ENCODE results near the gene KCNAB3. TPM values are rescaled to one million over a fixed set of nuclear protein-coding genes. Genes with fewer than 3 reads are reported as not detected.
"Not testable (repeated sequence)": the region's sequence is repeated elsewhere in the genome, so short reads cannot be mapped to it uniquely, and the experiment has no call there.

KCNAB3 gene
- total RNA-seq, result 1.2 TPM

DNA sequence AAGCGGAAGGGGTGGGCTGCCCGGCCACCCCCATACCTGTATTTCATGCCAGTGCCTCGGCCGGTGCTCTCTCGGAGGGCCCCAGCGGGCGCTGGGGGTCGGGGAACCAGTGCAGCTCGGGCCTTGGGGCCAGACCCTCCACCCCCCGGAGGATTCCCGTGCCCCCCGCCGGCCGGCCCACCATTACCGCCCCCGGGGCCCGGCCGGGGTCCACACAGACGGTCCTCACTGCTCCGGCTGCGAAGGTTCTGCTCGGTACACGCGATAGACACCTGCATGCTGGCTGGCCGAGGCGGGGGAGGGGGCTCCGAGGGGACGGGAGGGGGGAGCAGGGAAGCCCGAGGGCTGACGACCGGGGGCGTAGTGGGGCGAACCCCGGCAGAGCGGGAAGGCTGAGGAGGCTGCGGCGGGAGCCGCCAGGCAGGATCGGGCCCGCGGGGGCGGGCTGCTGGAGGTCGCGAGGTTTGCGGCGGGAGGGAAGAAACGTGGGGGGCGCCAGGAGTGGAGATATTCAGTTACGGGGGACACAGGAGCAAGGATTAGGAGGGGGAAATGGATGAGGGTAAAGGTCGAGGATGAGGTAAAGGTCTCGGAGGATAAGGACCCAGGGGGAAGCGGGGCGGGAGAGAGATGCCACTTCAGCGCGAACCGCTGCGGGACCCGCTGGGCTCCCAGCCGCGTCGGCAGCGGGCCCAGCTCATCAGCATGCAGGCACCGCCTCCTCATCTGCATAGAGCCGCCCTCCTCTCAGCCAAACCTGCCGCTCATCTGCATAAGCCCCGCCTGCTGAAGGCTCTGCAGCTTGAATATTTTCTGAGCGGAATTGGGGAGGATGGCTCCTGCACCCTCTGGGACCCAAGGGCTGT is at the start of gene KCNAB3:
KCNAB3 (minus strand) TSS at position 699 of the 866 bp plus-strand sequence; CDS start at position 278, 421 bp downstream.
- no peak within 1 kb of the TSS for H3K4me3 ChIP-seq (ENCODE audit: low read length)
- H3K4me1 ChIP-seq (ENCODE audit: insufficient read depth, low read length), result peaks cover 29% of the 10 kb centered on the region
- H3K9me3 ChIP-seq (ENCODE audit: low read depth, low read length), result no peaks in the 10 kb centered on the region
- no peaks in the 10 kb centered on the region for H3K27me3 ChIP-seq (ENCODE audit: insufficient read depth, low read length)

DNA sequence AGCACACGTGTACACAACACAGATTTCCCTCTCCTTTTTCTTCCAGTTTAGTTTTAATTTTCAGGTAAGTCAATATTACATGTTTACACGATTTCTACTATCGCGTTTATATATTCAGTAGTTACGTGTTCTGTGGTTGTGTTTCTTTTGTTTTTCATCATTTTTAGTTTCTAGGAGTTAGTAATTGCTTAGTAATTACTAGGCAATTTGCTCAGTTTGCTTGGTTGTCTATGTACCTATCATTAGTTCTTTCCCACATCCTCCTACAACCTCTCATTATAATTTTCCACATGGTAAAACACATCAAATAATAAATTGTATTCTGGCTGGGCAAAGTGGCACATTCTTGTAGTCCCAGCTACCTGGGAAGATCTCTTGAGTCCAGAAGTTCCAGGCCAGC is 48.1 kb upstream of the KCNAB3 start:
- Histone ChIP-seq H3K4me3 (ENCODE audit: low read length) (no peak overlapping the region), H3K4me1 (ENCODE audit: insufficient read depth, low read length) (peaks cover 9% of the 10 kb centered on the region), H3K27me3 (ENCODE audit: insufficient read depth, low read length) (no peaks in the 10 kb centered on the region), H3K9me3 (ENCODE audit: low read depth, low read length) (peaks cover 14% of the 10 kb centered on the region)

DNA sequence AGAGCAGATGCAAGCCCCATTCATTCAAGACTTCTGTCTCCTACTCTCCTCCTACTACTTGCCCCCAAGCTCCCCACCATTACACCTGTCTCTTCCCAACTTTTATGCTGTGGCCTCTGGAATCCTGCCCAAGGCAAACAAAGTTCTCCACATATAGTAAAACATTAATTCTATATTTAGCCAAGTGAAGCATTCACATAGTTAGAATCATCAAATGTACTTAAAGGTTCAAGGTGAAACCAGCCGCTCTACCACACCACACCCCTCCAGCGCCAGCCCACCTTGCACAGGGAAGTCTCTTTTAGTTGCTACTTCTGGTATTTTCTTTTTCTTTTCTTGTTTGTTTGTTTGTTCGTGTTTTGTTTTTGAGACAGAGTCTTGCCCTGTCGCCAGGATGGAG is 47.4 kb upstream of the KCNAB3 start:
- H3K27me3 ChIP-seq (ENCODE audit: insufficient read depth, low read length), result no peaks in the 10 kb centered on the region
- H3K9me3 ChIP-seq (ENCODE audit: low read depth, low read length), result peaks cover 14% of the 10 kb centered on the region
- no peak overlapping the region for H3K4me3 ChIP-seq (ENCODE audit: low read length)
- peaks cover 3% of the 10 kb centered on the region for H3K4me1 ChIP-seq (ENCODE audit: insufficient read depth, low read length)

DNA sequence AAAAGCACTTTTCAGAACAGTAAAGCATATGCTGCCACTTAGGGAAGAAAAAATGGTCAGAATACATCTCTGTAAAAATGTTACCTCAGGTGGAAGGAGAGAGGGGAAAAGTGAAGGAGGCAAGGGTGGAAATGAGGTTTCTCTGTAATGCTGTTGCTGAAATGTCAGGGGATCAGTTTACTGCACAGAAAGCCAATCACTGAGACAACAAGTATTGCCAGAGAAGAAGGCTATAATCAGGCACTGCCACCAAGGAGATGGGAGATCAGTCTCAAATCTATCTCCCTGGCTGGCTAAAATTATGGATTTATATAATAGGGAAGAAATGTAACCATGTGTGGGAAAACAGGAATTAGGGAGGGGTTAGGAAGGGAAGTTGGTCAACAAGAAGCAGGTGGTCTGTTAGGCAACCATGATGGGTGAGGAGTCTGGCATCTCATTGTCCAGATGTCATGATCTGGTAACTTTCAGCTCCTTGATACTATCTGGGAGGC is 45.0 kb upstream of the KCNAB3 start:
- H3K4me3 ChIP-seq (ENCODE audit: low read length), result no peak overlapping the region
- no peaks in the 10 kb centered on the region for H3K27me3 ChIP-seq (ENCODE audit: insufficient read depth, low read length)
- peaks cover 14% of the 10 kb centered on the region for H3K9me3 ChIP-seq (ENCODE audit: low read depth, low read length)
- H3K4me1 ChIP-seq (ENCODE audit: insufficient read depth, low read length), result peaks cover 5% of the 10 kb centered on the region

- Histone ChIP-seq H3K4me3 (ENCODE audit: low read length) (no peak overlapping the region), H3K4me1 (ENCODE audit: insufficient read depth, low read length) (peaks cover 22% of the 10 kb centered on the region), H3K27me3 (ENCODE audit: insufficient read depth, low read length) (no peaks in the 10 kb centered on the region), H3K9me3 (ENCODE audit: low read depth, low read length) (peaks cover 14% of the 10 kb centered on the region)
Measured at GRCh38 chr17:7972131-7972785, 42.6 kb upstream of the KCNAB3 start.

DNA sequence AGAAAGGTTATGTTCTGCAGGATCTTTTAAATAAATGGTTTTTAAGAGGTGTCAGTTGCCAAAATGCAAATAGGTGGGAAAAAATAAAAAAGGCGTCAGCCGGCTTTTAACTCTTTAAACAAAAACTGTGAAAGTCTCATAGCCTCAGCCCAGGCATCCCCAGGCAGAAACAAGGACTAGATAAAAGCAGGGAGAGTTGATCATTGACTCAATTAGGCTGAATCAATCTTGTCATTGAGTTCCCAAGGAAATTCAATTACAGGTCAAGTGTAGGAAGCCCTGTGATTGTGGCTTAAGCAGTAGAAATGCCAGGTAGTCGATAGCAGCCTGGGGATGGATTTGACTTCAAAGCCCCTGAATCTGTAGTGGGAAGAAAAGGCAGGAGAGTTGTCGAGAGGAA is 42.0 kb upstream of the KCNAB3 start:
- Histone ChIP-seq H3K9me3 (ENCODE audit: low read depth, low read length) (peaks cover 14% of the 10 kb centered on the region), H3K4me1 (ENCODE audit: insufficient read depth, low read length) (peaks cover 22% of the 10 kb centered on the region), H3K27me3 (ENCODE audit: insufficient read depth, low read length) (no peaks in the 10 kb centered on the region), H3K4me3 (ENCODE audit: low read length) (no peak overlapping the region)

DNA sequence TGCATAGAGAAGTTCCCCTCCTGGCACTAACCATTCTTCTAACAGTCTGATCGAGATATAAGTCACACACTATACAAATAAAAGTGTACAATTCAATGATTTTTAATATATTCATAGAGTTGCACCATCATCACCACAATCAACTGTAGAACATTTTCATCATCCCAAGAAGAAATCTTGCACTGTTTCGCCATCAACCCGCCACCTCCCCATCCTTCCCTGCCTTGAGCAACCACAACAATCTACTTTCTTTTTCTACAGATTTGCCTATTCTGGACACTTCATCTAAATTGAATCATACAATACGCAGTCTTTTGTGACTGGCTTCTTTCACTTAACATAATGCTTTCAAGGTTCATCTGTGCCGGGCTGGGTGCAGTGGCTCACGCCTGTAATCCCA is 39.8 kb upstream of the KCNAB3 start:
- Histone ChIP-seq H3K9me3 (ENCODE audit: low read depth, low read length) (peaks cover 3% of the 10 kb centered on the region), H3K4me3 (ENCODE audit: low read length) (no peak overlapping the region), H3K4me1 (ENCODE audit: insufficient read depth, low read length) (peaks cover 22% of the 10 kb centered on the region), H3K27me3 (ENCODE audit: insufficient read depth, low read length) (no peaks in the 10 kb centered on the region)

GRCh38 chr17:7967751-7968150 is 38.1 kb upstream of the KCNAB3 start:
- no peaks in the 10 kb centered on the region for H3K9me3 ChIP-seq (ENCODE audit: low read depth, low read length)
- peaks cover 22% of the 10 kb centered on the region for H3K4me1 ChIP-seq (ENCODE audit: insufficient read depth, low read length)
- H3K4me3 ChIP-seq (ENCODE audit: low read length), result no peak overlapping the region
- no peaks in the 10 kb centered on the region for H3K27me3 ChIP-seq (ENCODE audit: insufficient read depth, low read length)

- no peak overlapping the region for H3K4me3 ChIP-seq (ENCODE audit: low read length)
- H3K9me3 ChIP-seq (ENCODE audit: low read depth, low read length), result no peaks in the 10 kb centered on the region
- peaks cover 5% of the 10 kb centered on the region for H3K4me1 ChIP-seq (ENCODE audit: insufficient read depth, low read length)
- no peaks in the 10 kb centered on the region for H3K27me3 ChIP-seq (ENCODE audit: insufficient read depth, low read length)
Measured at GRCh38 chr17:7961421-7961820, 31.8 kb upstream of the KCNAB3 start.

GRCh38 chr17:7959503-7960253 is 30.0 kb upstream of the KCNAB3 start:
- peaks cover 5% of the 10 kb centered on the region for H3K4me1 ChIP-seq (ENCODE audit: insufficient read depth, low read length)

GRCh38 chr17:7956228-7956965 is 26.7 kb upstream of the KCNAB3 start:
- H3K27me3 ChIP-seq (ENCODE audit: insufficient read depth, low read length), result no peaks in the 10 kb centered on the region
- peaks cover 5% of the 10 kb centered on the region for H3K4me1 ChIP-seq (ENCODE audit: insufficient read depth, low read length)
- no peak overlapping the region for H3K4me3 ChIP-seq (ENCODE audit: low read length)

More at GRCh38 chr17:7959503-7960253, 30.0 kb upstream of the KCNAB3 start:
- H3K4me3 ChIP-seq (ENCODE audit: low read length), result no peak overlapping the region
- H3K27me3 ChIP-seq (ENCODE audit: insufficient read depth, low read length), result no peaks in the 10 kb centered on the region
- H3K9me3 ChIP-seq (ENCODE audit: low read depth, low read length), result no peaks in the 10 kb centered on the region

DNA sequence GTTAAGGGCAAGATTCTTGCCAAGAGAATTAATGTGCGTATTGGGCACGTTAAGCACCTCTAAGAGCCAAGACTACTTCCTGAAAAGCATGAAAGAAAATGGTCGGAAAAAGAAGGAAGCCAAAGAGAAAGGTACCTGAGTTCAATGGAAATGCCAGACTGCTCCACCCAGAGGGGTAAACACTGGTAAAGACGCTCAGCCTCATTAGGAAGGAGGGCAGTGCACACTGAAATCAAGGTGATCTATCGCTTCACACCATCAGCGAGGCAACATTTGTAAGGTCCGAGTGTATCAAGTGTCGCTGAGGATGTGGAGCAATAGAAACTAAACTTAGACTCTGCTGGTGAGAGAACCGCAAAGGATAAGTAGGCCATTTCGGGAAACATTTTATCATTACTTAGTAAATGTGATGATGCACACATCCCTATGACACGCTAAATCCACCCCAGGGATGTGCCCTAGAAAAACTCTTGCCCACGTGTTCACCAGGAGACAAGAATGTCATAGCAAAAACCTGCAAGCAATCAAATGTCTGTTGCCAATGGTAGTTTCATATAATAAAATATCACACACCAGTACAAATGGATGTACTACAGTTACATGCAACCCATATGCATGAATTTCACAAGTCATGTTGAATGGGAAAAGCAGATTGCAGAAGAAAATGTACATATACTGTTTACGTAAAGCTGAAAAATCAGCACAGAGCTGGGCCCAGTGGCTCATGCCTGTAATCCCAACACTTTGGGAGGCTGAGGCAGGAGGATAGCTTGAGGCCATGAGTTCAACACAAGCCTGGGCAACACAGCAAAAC is 26.0 kb upstream of the KCNAB3 start:
- Histone ChIP-seq H3K27me3 (ENCODE audit: insufficient read depth, low read length) (no peaks in the 10 kb centered on the region), H3K4me1 (ENCODE audit: insufficient read depth, low read length) (peaks cover 5% of the 10 kb centered on the region), H3K9me3 (ENCODE audit: low read depth, low read length) (no peaks in the 10 kb centered on the region), H3K4me3 (ENCODE audit: low read length) (no peak overlapping the region)

More at GRCh38 chr17:7956228-7956965, 26.7 kb upstream of the KCNAB3 start:
- H3K9me3 ChIP-seq (ENCODE audit: low read depth, low read length), result no peaks in the 10 kb centered on the region

- H3K4me1 ChIP-seq (ENCODE audit: insufficient read depth, low read length), result not testable (repeated sequence)
Measured at GRCh38 chr17:7953266-7953665, 23.6 kb upstream of the KCNAB3 start.

More at GRCh38 chr17:7953266-7953665, 23.6 kb upstream of the KCNAB3 start:
- not testable (repeated sequence) for H3K4me3 ChIP-seq (ENCODE audit: low read length); H3K9me3 ChIP-seq (ENCODE audit: low read depth, low read length); H3K27me3 ChIP-seq (ENCODE audit: insufficient read depth, low read length)
